ENCODE results near the gene GNB1L. TPM values are rescaled to one million over a fixed set of nuclear protein-coding genes. Genes with fewer than 3 reads are reported as not detected.

GNB1L gene, protein sequence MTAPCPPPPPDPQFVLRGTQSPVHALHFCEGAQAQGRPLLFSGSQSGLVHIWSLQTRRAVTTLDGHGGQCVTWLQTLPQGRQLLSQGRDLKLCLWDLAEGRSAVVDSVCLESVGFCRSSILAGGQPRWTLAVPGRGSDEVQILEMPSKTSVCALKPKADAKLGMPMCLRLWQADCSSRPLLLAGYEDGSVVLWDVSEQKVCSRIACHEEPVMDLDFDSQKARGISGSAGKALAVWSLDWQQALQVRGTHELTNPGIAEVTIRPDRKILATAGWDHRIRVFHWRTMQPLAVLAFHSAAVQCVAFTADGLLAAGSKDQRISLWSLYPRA
- 12.1 and 13.8 TPM in 2 replicates for total RNA-seq
- long read RNA-seq, full-length matches to known transcripts, result 5 of 6 reads
- long read RNA-seq, partial matches to known transcripts, result 0 of 6 reads
- long read RNA-seq, other reads (novel, unspliced or antisense), result 1 of 6 reads

GRCh38 chr22:19854778-19855503 is at the start of gene GNB1L, which contains the start of gene RTL10:
TSS of gene GNB1L (minus strand) at chr22:19854874. CDS start at chr22:19821355, 33,519 bp downstream.
TSS of gene RTL10 (minus strand) at chr22:19854874. CDS start at chr22:19852261, 2,613 bp downstream.
- Mint-ChIP-seq H3K27me3 (ENCODE audit: low read depth) (no peaks in the 10 kb centered on the region), H3K4me1 (peaks cover 29% of the 10 kb centered on the region), H3K27ac (ENCODE audit: unreplicated experiment) (peak within 1 kb of the TSS; percentile 89), H3K36me3 (ENCODE audit: low read depth) (no peaks in the 10 kb centered on the region), H3K4me3 (peak within 1 kb of the TSS; percentile 99), H3K9me3 (no peaks in the 10 kb centered on the region)
- DNase-seq (ENCODE audit: low read depth, low spot score), result peak; percentile 92
- TF ChIP-seq, protein P1, sequence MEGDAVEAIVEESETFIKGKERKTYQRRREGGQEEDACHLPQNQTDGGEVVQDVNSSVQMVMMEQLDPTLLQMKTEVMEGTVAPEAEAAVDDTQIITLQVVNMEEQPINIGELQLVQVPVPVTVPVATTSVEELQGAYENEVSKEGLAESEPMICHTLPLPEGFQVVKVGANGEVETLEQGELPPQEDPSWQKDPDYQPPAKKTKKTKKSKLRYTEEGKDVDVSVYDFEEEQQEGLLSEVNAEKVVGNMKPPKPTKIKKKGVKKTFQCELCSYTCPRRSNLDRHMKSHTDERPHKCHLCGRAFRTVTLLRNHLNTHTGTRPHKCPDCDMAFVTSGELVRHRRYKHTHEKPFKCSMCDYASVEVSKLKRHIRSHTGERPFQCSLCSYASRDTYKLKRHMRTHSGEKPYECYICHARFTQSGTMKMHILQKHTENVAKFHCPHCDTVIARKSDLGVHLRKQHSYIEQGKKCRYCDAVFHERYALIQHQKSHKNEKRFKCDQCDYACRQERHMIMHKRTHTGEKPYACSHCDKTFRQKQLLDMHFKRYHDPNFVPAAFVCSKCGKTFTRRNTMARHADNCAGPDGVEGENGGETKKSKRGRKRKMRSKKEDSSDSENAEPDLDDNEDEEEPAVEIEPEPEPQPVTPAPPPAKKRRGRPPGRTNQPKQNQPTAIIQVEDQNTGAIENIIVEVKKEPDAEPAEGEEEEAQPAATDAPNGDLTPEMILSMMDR (conservative IDR thresholded peaks at IDR 0.05), result peak; percentile 4

GRCh38 chr22:19904174-19904856 is 49.6 kb upstream of the GNB1L start:
- H3K4me3 Mint-ChIP-seq, result no peak overlapping the region
- no peaks in the 10 kb centered on the region for H3K27me3 Mint-ChIP-seq (ENCODE audit: low read depth)
- H3K27ac Mint-ChIP-seq (ENCODE audit: unreplicated experiment), result no peak overlapping the region
- no peaks in the 10 kb centered on the region for H3K36me3 Mint-ChIP-seq (ENCODE audit: low read depth)
- DNase-seq (ENCODE audit: low read depth, low spot score), result no peak
- no peaks in the 10 kb centered on the region for H3K9me3 Mint-ChIP-seq
- H3K4me1 Mint-ChIP-seq, result peaks cover 7% of the 10 kb centered on the region
- TF ChIP-seq, protein P1 (conservative IDR thresholded peaks at IDR 0.05), result no peak

- Mint-ChIP-seq H3K4me3 (no peak overlapping the region), H3K4me1 (peaks cover 7% of the 10 kb centered on the region), H3K27ac (ENCODE audit: unreplicated experiment) (no peak overlapping the region), H3K36me3 (ENCODE audit: low read depth) (no peaks in the 10 kb centered on the region), H3K9me3 (no peaks in the 10 kb centered on the region), H3K27me3 (ENCODE audit: low read depth) (no peaks in the 10 kb centered on the region)
- TF ChIP-seq, protein P1 (conservative IDR thresholded peaks at IDR 0.05), result no peak
- DNase-seq (ENCODE audit: low read depth, low spot score), result no peak
Measured at GRCh38 chr22:19903513-19903912, 48.8 kb upstream of the GNB1L start.

DNA sequence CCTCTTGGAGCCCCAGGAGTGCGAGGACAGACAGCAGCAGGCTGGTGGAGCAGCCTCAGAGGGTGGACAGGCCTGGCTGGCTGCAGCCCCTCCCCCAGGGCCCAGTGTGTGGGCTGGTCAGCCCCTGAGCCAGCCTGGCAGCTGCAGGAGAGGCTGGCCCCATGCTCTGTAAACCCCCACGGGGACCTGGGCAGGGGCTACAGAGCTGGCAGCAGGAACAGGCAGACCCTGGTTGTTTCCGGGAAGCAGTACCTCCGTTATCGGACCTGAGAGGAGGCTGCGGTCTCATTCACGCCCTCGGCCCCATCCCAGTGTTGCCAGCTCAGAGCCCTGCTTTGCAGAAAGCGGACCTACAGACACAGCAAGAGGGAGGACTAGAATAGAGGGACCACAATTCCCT is 48.4 kb upstream of the GNB1L start:
- Mint-ChIP-seq H3K27me3 (ENCODE audit: low read depth) (no peaks in the 10 kb centered on the region), H3K27ac (ENCODE audit: unreplicated experiment) (no peak overlapping the region), H3K9me3 (no peaks in the 10 kb centered on the region), H3K4me1 (peaks cover 7% of the 10 kb centered on the region), H3K36me3 (ENCODE audit: low read depth) (no peaks in the 10 kb centered on the region), H3K4me3 (no peak overlapping the region)
- TF ChIP-seq, protein P1 (conservative IDR thresholded peaks at IDR 0.05), result no peak
- no peak for DNase-seq (ENCODE audit: low read depth, low spot score)

- DNase-seq (ENCODE audit: low read depth, low spot score), result no peak
- Mint-ChIP-seq H3K4me3 (no peak overlapping the region), H3K27me3 (ENCODE audit: low read depth) (no peaks in the 10 kb centered on the region), H3K4me1 (peaks cover 7% of the 10 kb centered on the region), H3K27ac (ENCODE audit: unreplicated experiment) (no peak overlapping the region), H3K36me3 (ENCODE audit: low read depth) (no peaks in the 10 kb centered on the region), H3K9me3 (no peaks in the 10 kb centered on the region)
- TF ChIP-seq, protein P1 (conservative IDR thresholded peaks at IDR 0.05), result no peak
Measured at GRCh38 chr22:19902245-19902715, 47.6 kb upstream of the GNB1L start.

Data from neural crest cell (in vitro differentiated cells).